PC-3 (cell line): Measurements from ENCODE around the gene MARK2.

Experiments used
- EZH2 ChIP-seq: fragments of 300-600 bp; sonication (generic); IDR thresholded peaks from one replicate; pipeline ENCODE4 v1.6.1; 2017; ENCODE audit warnings: antibody characterized with exemption, mild to moderate bottlenecking, low read length; ENCODE audit not compliant: unreplicated experiment
- TF ChIP-seq, protein P1 (sequence below): fragments of 300-600 bp; sonication (generic); conservative IDR thresholded peaks from 2 replicates; pipeline ENCODE4 v1.5.1; 2017; ENCODE audit warnings: antibody characterized with exemption, low read depth, mild to moderate bottlenecking, low read length

DNA sequence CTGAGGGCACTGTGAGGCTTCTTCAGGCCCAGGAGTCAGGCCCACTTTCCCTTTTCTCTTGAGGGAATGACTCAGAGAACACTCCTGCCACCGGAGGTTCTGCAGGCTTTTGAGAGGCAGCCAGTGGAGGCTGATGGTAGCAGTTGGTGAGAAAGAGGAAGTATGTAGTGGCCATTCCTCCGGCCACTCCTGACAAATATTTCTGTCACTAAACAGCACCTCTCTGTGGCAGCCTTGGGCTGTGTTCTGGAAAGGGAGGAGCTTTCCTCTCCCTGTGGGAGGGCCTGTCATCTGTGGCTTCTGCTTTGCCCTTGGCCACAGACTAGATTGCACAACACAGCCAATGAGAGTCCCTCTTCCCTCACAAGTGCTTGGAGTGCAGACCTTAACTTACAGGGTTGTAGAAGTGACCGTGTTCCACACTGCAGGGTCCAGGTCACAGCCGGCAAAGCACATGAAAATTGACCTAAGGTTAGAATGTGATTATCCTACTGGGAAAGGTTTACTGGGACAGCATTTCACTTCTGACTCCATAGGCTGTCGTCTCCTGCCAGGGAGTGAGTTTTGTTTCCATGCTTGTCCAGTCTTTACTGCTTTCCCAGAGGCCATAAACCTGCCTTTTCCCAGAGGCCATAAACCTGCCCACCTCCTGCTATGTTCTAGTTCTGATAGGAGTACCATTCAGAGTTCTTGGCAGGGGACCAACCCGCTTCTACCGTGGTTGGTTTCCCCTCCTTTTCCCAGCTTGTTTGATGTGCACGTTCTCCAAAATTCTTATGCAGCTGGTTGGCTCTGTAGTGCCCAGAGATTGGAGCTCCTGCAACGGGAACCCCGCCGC is 33.3 kb downstream of the MARK2 start:
- TF ChIP-seq, protein P1, sequence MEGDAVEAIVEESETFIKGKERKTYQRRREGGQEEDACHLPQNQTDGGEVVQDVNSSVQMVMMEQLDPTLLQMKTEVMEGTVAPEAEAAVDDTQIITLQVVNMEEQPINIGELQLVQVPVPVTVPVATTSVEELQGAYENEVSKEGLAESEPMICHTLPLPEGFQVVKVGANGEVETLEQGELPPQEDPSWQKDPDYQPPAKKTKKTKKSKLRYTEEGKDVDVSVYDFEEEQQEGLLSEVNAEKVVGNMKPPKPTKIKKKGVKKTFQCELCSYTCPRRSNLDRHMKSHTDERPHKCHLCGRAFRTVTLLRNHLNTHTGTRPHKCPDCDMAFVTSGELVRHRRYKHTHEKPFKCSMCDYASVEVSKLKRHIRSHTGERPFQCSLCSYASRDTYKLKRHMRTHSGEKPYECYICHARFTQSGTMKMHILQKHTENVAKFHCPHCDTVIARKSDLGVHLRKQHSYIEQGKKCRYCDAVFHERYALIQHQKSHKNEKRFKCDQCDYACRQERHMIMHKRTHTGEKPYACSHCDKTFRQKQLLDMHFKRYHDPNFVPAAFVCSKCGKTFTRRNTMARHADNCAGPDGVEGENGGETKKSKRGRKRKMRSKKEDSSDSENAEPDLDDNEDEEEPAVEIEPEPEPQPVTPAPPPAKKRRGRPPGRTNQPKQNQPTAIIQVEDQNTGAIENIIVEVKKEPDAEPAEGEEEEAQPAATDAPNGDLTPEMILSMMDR: peak; percentile 78
- no peak for TF ChIP-seq EZH2
